Thoracic aorta (tissue), 2 donors: ENCODE results near the gene SOX9. TPM values are rescaled to one million over a fixed set of nuclear protein-coding genes. Genes with fewer than 3 reads are reported as not detected.

Experiments
- ATAC-seq: fragments of 150-250 bp; one replicate; pipeline ENCODE4 v1.8.0; 2017; ENCODE audit warnings: low read depth; ENCODE audit not compliant: insufficient number of reproducible peaks, low FRiP score
- DNase-seq: peaks from one replicate; pipeline ENCODE4 v3.0.0-alpha.2; 2020; ENCODE audit warnings: low spot score
- H3K27ac ChIP-seq, 2 donors: fragments of 200-600 bp; sonication (generic); 1 replicate in 1 of 2; 2 replicates in 1 of 2; pipeline ENCODE4 v1.5.1; 2016; ENCODE audit warnings: mild to moderate bottlenecking in 2 of 2, moderate library complexity in 2 of 2
- H3K27me3 ChIP-seq: fragments of 200-600 bp; sonication (generic); replicated peaks from 2 replicates; pipeline ENCODE4 v1.6.0; 2016; ENCODE audit warnings: mild to moderate bottlenecking; ENCODE audit not compliant: insufficient read depth
- H3K36me3 ChIP-seq: fragments of 200-600 bp; sonication (generic); one replicate; pipeline ENCODE4 v1.5.1; 2016
- H3K4me1 ChIP-seq, 2 donors: fragments of 200-600 bp; sonication (generic); 1 replicate in 1 of 2; 2 replicates in 1 of 2; pipeline versions ENCODE4 v1.5.1 to v1.6.0; 2016; ENCODE audit warnings: low read depth in 2 of 2, mild to moderate bottlenecking in 1 of 2; ENCODE audit not compliant: control insufficient read depth in 1 of 2
- H3K4me3 ChIP-seq: fragments of 200-600 bp; sonication (generic); 2 replicates; pipeline ENCODE4 v1.5.1; 2016; ENCODE audit warnings: mild to moderate bottlenecking
- H3K9me3 ChIP-seq: fragments of 200-600 bp; sonication (generic); 2 replicates; pipeline ENCODE4 v1.5.1; 2016
- CTCF ChIP-seq: fragments of 200-600 bp; sonication (generic); IDR thresholded peaks from one replicate; pipeline ENCODE4 v1.5.1; 2019; ENCODE audit warnings: antibody characterized with exemption
- total RNA-seq, 2 donors: library from RNA; depleted of rRNA; stranded (reverse); fragments of >200 nt; gene quantifications; one replicate each; pipeline versions ENCODE4 v1.1.0 to v1.2.3, GENCODE V29; 2016

Gene SOX9
- total RNA-seq, 2 donors from 2014 or later, result 1.2 to 3.6 TPM

GRCh38 chr17:72119077-72119872 is 1.5 kb upstream of the SOX9 start:
- Histone ChIP-seq H3K27me3 (no peaks in the 10 kb centered on the region), H3K4me1 (peaks cover 19 to 49% of the 10 kb centered on the region in 2 donors), H3K36me3 (no peaks in the 10 kb centered on the region), H3K27ac (no peak overlapping the region), H3K4me3 (no peak overlapping the region), H3K9me3 (no peaks in the 10 kb centered on the region)
- TF ChIP-seq CTCF, result no peak
- ATAC-seq (no peak), DNase-seq (no peak)

- TF ChIP-seq CTCF, result no peak
- ATAC-seq (no peak), DNase-seq (no peak)
- Histone ChIP-seq H3K36me3 (no peaks in the 10 kb centered on the region), H3K27me3 (no peaks in the 10 kb centered on the region), H3K4me3 (peak overlapping the region; percentile 64), H3K9me3 (no peaks in the 10 kb centered on the region), H3K27ac (no peak overlapping the region), H3K4me1 (peaks cover 19 to 49% of the 10 kb centered on the region in 2 donors)
Measured at GRCh38 chr17:72119873-72120641, 763 bp upstream of the SOX9 start.

GRCh38 chr17:72121164-72122009 is 567 bp downstream of the SOX9 start:
- ATAC-seq, result no peak
- DNase-seq, result no peak
- H3K4me1 ChIP-seq, result peaks cover 19 to 49% of the 10 kb centered on the region in 2 donors

GRCh38 chr17:72122010-72122764 is 1.4 kb downstream of the SOX9 start:
- Histone ChIP-seq H3K9me3 (no peaks in the 10 kb centered on the region), H3K4me3 (peak overlapping the region; percentile 64), H3K27me3 (no peaks in the 10 kb centered on the region), H3K4me1 (peaks cover 15 to 43% of the 10 kb centered on the region in 2 donors), H3K36me3 (no peaks in the 10 kb centered on the region), H3K27ac (no peak overlapping the region)
- TF ChIP-seq CTCF, result no peak
- ATAC-seq (no peak), DNase-seq (no peak)

More at GRCh38 chr17:72121164-72122009, 567 bp downstream of the SOX9 start:
- no peaks in the 10 kb centered on the region for H3K36me3 ChIP-seq
- H3K27ac ChIP-seq, result no peak overlapping the region
- H3K9me3 ChIP-seq, result no peaks in the 10 kb centered on the region
- no peak for TF ChIP-seq CTCF
- peak overlapping the region; percentile 64 for H3K4me3 ChIP-seq
- H3K27me3 ChIP-seq, result no peaks in the 10 kb centered on the region
